ENCODE results near the gene RPS18. TPM values are rescaled to one million over a fixed set of nuclear protein-coding genes. Genes with fewer than 3 reads are reported as not detected.
A peak's percentile ranks its signal among the peaks of the same experiment; 100 is the strongest.

RPS18 gene
- total and polyA plus RNA-seq, 9 of the 15 experiments (the other 6 are each of a cell fraction or from before 2014, with no cell fraction given), result 5,023 to 17,516 (median 8,131) TPM

DNA sequence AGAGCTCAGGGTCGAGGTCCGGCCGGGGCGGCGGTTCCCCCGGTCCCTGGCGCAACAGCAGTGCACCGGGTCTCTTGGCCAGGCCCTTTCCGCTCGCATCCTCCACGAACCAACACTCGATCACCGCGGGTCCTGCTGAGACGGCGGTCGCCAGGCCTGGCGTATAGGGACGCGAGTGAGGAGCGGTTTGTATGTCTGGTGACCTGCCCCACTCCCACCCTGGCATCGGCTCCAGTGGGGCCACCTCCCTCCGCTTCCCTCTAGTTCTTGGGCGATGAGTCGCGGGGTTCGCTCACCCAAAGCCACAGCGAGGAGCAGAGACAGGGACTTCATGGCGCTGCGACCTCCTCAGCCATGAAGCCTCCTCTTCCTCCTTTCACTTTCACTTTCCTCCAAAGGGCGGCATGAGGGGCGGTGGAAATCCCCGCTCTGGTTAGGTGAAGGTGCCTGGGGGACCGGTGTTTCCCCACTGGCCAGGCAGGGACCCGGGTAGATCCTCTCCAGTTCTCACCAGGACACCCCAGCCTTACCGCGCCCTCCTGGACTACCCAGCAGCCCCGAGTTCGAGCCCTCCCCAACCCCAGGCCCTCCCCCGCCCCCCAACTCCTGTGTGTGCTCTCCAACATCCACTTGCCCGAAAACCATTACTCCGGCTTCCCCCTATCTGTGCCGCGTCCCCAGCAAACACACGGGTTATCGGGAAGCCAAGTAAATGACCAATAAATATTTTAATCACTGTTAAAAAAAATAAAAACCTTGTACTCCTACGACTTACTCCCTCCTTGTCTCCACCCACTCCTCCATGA lies 42.0 kb downstream of the RPS18 start, which contains the start of gene TAPBP (continued):
- TF ChIP-seq NFRKB (IDR thresholded peaks at IDR 0.05; ENCODE audit: low read depth) (peak; percentile 69; the same call in 1 of the 2 replicates), MED1 (CRISPR knock-in tag; IDR thresholded peaks at IDR 0.05; ENCODE audit: borderline replicate concordance) (no peak), NUFIP1 (IDR thresholded peaks at IDR 0.05; ENCODE audit: partially characterized antibody) (no peak), RHOXF2B (CRISPR knock-in tag; conservative IDR thresholded peaks at IDR 0.05) (0 out of 2 replicates have a peak, but pooled peaks have one; percentile 31), CBX2 (IDR thresholded peaks at IDR 0.05; ENCODE audit: insufficient read depth, low read length, poor library complexity, severe bottlenecking) (no peak), PTRF (tag; IDR thresholded peaks at IDR 0.05) (no peak), MTA3 (IDR thresholded peaks at IDR 0.05; ENCODE audit: borderline replicate concordance) (peak; percentile 17; the same call in 1 of the 2 replicates), NRF1 (conservative IDR thresholded peaks at IDR 0.05 in 1 of 2, IDR thresholded peaks at IDR 0.05 in 1 of 2) (no peak; a peak in 2 of 4 replicates), POU5F1 (IDR thresholded peaks at IDR 0.05; ENCODE audit: borderline replicate concordance, low read depth, low read length, partially characterized antibody) (no peak), HCFC1 (IDR thresholded peaks at IDR 0.05; ENCODE audit: low read depth, low read length) (peak; percentile 5; the same call in 1 of the 2 replicates), PPARD (CRISPR knock-in tag; IDR thresholded peaks at IDR 0.05) (no peak), JUNB (CRISPR knock-in tag; conservative IDR thresholded peaks at IDR 0.05) (no peak), GABPB2 (CRISPR knock-in tag; conservative IDR thresholded peaks at IDR 0.05) (no peak), CHD1 (IDR thresholded peaks at IDR 0.05; ENCODE audit: low read length) (peak; percentile 10), ZMIZ1 (IDR thresholded peaks at IDR 0.05; ENCODE audit: low read depth in 2 of 2, low read length in 2 of 2) (no peak), FOSL1 (tag; conservative IDR thresholded peaks at IDR 0.05) (0 out of 2 replicates have a peak, but pooled peaks have one; percentile 3), SREBF1 (IDR thresholded peaks at IDR 0.05; ENCODE audit: borderline replicate concordance, low read depth, low read length) (no peak)
- TF ChIP-seq, protein P1, sequence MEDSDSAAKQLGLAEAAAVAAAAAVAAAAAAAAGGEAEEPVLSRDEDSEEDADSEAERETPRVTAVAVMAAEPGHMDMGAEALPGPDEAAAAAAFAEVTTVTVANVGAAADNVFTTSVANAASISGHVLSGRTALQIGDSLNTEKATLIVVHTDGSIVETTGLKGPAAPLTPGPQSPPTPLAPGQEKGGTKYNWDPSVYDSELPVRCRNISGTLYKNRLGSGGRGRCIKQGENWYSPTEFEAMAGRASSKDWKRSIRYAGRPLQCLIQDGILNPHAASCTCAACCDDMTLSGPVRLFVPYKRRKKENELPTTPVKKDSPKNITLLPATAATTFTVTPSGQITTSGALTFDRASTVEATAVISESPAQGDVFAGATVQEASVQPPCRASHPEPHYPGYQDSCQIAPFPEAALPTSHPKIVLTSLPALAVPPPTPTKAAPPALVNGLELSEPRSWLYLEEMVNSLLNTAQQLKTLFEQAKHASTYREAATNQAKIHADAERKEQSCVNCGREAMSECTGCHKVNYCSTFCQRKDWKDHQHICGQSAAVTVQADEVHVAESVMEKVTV (CRISPR knock-in tag; IDR thresholded peaks at IDR 0.05), result no peak
- TF ChIP-seq, protein P2, sequence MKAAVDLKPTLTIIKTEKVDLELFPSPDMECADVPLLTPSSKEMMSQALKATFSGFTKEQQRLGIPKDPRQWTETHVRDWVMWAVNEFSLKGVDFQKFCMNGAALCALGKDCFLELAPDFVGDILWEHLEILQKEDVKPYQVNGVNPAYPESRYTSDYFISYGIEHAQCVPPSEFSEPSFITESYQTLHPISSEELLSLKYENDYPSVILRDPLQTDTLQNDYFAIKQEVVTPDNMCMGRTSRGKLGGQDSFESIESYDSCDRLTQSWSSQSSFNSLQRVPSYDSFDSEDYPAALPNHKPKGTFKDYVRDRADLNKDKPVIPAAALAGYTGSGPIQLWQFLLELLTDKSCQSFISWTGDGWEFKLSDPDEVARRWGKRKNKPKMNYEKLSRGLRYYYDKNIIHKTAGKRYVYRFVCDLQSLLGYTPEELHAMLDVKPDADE (conservative IDR thresholded peaks at IDR 0.05; ENCODE audit: control insufficient read depth, low read depth, low read length), result 0 out of 2 replicates have a peak, but pooled peaks have one; percentile 28
- TF ChIP-seq, protein P3, sequence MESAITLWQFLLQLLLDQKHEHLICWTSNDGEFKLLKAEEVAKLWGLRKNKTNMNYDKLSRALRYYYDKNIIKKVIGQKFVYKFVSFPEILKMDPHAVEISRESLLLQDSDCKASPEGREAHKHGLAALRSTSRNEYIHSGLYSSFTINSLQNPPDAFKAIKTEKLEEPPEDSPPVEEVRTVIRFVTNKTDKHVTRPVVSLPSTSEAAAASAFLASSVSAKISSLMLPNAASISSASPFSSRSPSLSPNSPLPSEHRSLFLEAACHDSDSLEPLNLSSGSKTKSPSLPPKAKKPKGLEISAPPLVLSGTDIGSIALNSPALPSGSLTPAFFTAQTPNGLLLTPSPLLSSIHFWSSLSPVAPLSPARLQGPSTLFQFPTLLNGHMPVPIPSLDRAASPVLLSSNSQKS (CRISPR knock-in tag; IDR thresholded peaks at IDR 0.05), result no peak

Measured in K562 (cell line).